NCI-H2029 (cell line): ENCODE measurements around the gene PPFIBP2.
A peak's percentile ranks its signal among the peaks of the same experiment; 100 is the strongest.

Experiments used
- DNase-seq: peaks from one replicate; lab custom pipeline; 2025; lab: John Stamatoyannopoulos, UW

Gene PPFIBP2

DNA sequence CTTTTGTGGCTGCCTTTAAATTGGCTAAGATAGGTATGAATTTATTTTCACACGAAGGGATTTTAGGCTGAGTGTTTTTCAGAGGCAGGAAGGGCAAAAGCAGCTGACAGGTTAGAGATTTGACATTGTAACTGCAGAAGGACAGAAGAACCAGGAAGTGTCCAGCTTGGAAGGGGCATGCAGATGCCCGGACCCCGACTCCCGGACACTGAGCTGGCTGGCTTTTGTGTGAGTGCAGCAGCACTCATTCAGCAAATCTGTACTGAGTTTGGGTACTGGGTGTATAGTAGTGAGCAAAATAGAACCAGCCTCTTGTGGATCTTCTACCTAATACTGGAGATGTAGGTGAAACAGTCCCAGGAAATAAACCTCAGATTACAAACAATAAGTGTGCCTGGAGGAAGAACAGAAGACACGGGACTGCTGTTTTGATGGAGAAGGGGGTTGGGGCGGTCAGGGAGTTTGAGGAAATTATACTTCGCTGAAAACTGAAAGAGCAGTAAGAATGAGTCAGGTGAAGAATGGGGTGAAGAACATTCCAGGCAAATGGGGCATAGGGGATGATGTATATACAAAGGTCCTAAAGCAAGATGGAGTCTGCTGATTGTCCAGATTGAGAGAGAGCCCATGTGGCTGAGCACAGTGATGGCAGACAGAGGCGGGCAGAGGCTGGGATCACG, 64.6 kb downstream of the PPFIBP2 start:
- no peak for DNase-seq

DNA sequence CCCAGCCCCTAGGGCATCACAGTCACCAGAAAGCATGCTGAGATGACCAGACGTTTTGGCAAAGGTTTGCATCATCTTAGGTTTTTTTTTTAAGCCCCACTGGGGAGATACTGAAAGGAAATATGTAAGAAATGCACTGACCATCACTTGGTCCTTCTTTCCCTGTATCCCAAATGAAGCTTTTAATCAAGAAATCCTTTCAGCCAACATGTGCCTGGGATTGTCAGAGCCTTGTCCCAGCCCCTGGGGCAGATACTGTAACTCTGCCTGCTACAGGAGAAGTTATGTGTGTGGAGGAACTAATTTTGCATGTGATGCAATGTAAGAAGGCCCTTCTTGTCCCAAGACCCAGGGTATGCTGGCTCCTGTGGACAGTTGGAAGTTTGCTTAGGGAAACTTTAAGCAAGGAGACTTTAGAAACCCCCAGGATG, 65.6 kb downstream of the PPFIBP2 start:
- no peak for DNase-seq

DNA sequence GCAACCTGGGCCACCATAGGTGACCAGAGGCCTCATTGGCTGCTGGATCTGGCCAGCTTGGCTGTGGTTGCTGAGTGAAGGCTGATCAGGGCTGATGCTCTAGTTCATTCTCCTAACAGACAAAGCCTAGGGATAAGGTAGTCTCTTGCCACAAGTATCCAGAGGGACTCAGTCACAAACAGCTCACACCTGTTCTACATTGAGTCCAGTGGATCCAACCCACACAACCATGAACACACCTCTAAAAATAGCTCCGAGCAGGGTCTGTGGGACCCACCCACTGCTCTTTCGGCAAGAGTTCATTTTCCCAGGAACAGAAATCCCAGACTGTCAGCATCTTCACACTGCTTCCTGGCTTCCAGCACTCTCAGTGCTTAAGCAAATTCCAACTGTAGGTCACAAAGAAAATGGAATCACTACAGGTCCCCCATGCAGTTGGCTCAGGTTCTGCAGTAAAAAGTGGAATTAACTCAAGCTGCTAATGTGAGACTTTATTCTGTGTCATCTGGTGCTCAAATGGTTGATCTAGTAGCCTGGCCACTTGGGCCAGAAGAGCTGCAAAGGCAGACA, 67.3 kb downstream of the PPFIBP2 start:
- no peak for DNase-seq

DNA sequence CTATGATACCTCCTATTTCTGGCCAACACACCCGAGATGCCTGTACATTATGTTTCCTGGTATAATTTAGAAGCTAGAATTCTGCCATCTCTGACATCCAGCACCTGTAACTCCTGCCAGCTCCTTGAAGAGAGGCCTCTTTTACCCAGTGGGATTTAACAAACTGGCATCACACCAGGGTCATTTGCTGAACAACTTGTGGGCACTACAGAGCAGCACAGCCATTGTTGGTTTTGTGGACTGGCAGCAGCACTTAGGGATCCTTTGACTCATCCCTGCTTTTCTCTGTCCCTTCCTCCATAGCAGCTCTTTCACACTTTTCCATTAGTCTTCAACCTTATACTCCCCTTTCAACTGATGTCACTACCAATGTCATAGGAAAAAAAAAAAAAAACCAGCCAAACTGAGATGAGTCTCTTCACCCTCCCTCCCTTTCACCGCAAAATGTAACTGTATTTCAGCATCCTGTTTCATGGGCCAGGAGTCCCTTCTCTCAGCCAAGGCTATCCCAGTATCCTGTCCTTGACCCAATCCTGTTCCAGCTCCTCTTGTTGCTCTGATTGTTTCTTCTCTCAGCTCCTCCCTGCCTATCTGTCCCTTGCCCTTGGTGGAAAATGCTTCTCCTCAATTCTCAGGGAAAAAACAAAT, 68.7 kb downstream of the PPFIBP2 start:
- DNase-seq: peak; percentile 23

DNA sequence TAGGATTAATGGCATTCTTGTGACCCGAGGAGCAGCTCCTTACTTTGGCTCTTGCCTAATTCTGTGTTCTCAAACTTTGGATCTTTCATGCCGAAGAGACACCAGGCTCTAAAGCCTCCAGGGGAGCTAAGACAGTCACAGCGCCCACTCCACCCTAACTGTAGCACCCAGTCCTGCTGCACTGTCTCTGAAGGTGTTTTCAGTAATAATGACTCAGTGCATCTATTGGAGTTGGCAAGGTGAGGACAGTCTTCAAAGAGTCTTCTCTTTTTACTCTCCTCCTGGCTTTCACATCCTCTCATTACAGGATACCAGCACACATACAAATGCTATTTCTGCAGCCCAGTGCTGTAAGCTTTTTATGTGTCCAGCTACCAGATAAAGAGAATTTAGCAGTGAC, 69.4 kb downstream of the PPFIBP2 start:
- no peak for DNase-seq

DNA sequence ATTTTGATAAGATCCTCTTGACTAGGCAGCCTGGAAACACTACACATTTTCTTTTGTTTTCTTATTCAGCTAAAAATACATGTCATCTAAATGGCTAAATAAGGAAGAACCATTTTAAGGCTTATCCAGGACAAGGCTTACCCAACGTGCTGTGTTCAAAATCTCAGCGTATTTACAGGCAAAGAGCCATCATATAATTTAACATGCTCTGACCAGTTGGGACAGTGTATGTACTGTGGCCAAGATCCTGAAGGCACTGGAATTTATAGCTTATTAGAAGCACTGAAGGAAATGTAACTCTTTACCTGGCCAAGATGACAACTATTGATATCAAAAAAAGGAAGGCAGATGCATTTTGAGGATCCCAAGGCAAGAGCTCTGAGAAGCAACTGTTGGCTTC, 71.1 kb downstream of the PPFIBP2 start:
- DNase-seq: no peak

DNA sequence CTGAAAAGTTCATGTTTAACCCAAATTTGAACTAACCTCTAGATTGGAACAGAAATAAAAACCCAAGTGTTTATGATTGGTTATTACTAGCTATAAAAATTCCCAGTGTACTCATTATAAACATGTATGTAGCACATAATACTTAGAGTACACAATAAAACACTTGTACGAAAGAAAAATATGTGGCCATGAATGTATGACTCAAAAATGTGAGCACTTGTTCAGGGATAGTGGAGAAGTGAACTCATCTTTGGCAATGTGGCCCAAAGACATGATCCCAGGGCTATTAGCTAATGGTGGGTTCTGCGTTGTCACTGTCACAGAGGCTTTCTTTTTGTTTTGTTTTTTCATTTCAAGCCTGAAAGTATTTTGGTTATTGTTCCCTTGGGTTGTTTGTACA, 72.0 kb downstream of the PPFIBP2 start:
- DNase-seq: no peak

DNA sequence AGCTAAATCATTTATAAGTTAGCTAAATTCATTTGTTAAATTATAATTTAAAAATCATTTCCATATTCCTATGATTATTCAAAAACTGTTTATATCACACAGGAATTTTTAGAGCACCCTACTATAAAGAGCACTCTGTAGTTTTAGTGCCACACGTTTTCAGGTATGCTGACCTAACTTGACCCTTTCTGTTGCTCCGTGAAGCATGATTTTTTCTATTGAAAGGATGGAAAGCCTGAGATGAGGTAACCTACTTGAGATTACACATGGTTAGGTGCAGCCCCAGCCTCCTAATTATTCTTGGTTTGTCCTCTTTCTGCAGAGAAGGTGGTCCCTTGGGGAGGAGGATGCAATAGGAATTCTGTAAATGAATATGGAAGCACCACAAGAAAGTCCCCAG, 72.6 kb downstream of the PPFIBP2 start:
- no peak for DNase-seq

DNA sequence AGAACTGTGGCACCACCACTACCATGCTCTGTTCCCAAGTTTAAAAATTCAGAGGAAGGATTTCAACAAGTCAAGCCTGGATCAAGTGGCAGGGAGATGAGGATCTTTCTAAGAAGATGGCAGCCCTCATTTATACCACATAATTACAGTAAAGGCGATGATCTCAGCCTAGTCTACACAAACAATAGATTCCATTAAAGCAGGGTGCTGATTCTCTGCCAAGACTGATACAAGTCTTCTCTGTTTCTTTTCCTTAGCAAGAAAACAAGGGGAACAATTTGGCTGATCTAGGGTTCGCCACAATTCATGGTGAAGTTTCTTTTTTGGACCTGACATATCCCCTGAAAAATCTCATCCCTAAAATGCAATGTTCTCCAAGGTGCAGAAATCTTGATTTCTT, 73.9 kb downstream of the PPFIBP2 start:
- no peak for DNase-seq

DNA sequence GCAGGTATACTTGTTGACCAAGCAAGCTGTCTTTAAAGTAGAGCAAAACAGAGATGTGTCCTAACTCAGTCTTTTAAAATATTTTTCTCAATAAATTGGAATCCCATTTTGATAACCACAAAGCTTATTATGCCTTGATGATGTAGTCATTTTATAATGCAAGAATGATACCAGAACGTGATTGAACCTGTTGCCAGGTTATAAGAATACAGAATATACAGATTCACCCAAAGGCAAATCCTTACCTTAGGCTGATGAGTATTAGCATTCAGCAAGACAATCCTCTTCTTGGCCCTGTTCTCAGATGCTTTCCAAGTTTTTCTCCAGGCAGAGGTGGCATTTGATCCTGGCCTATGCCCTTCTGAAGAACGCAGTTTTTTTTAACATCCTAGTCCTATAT, 76.1 kb downstream of the PPFIBP2 start:
- DNase-seq: no peak

DNA sequence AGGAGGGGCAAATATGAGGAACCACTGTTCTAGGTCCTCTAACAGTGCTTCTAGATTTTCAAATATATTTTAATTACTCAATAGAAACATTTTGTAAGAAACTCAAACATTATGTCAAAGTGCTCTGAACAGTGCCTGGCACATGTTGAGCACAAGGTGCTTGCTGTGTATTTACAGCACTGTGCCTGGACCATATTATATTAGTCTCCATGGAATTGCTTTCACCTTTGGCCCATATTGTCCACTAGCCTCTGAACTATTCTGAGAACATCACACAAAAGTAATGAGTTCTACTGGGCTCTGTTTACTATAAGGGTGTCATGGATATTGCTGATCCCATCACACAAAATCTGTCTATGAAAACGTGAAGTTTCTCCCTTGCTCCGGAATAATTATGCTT, 76.7 kb downstream of the PPFIBP2 start:
- DNase-seq: no peak

DNA sequence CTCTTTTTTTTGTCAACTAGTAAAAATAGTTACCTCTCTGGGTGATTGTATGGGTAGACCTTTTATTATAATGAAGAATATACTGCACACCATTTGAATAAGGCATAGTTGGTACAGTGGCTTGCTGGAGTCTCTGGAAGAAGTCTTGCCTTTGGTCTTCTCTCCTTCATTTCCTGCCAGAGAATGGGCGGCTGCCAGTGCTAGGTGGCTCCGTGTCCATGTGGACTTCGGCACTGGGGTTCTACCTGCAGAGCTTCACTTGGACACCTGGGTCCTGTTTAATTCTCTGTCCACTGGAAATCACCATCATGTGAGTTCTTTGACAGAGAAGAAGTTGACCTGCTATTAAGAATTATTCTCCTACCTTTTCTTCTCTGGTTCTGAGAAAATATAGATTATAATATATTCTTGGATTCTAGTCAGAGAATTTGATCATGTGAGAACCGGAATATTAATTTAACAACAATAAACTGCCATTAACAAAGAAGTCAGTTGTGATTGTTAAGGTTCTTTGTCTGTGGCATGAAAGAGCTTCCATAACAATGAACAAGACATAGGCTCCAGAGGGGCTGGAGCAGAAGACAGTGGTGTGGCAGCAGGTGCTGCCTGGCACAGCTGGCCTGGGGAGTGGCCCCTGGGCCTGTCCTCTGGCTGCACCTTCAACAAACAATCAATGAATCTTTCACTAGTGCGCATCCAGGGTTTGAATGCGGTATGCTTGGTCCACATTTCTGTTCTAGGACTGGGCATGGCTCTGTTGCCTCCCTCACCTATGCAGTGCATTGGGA, 77.5 kb downstream of the PPFIBP2 start:
- no peak for DNase-seq

DNA sequence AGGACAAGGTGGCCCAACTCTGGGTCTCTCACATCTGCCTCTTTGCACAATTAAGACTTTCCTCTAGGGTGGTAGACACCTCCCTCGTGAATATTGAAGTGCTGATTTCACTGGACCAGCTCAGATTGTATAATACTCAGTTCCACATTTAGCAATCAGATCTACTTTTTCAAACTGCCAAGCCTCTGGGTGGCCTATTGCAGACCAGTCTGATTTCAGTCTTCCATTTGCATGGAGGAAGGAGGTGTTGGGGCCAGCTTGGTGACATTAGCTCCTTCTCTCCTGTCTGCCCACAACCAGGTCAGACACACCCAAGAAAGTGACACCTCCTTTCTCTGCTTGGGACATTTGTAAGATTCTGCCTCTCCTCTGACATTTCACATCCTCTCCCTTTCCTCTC, 78.2 kb downstream of the PPFIBP2 start:
- DNase-seq: no peak

DNA sequence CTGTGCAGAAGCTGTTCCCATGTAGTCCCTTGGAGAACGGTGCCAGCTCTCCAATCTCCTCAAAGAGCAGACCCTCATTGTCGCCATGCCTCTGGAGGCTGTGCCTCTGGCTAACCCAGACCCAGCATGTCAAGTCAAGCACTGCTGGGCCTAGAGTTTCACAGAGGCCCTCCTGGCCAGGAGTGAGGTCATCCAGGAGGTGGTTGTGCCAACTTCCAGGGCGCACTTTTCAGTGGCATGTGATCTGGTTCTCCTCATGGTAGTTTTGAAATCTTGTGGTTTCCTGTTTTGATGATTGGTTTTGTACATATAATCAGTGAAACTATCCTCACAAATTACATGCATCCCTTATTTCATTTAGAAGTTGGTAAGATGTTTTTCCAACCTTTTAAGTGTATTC, 78.9 kb downstream of the PPFIBP2 start:
- DNase-seq: no peak

DNA sequence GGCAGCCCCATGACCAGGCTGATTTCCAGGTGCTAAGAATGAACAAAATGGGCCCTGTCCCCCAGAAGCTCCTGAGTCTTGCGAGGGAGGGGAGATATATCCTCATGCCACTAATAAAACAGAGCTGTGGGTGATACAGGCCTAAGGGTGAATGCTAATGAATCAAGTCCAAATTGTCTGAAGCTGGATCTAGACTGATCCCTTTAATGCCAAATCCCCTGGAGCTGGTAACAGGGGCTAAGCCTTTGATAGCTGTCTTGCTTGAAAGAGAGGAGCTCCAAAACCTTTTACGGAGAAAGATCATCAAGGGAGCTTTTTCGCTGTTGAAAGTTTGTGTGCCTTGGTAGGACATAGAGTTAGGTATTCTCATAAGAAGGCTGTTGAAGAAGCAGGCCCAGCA, 79.7 kb downstream of the PPFIBP2 start:
- DNase-seq: no peak

DNA sequence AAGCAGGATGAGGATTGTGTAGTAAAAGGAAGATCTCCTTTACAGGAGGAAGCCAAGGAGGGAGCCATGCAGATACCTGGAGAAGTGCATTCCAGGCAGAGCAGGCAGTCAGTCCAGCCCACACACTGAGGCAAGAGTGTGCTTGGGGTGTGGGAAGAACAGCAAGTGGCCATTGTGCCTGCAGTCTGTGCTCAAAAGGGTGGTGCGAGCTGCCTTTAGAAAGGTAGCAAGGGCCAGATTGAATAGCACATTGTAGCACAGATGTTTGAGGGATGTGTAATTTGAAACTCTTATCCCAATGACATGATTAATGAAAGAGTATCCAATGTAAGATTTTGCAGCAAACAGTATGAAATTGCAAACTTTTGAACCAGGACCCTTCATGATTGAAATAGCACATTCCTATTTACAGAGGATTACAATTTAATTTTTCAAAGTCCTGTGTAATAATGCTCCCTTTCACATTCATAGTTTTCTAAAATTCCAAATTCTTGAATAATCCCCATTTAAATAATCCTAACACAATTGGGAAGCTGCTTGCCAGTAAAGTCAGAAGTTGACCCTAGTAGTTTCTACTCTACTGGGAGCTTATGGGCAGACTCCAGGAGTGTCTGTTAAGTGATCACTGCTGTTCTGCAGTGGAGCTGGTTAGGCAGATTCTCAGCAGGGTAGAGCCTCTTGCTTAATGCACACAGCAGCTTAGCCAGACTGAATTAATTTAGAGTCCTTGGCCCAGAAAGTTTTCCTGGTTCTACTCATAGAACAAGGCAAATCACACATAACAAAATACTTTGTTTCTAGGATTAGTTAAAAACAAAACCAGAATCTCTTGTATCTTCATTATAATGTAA, 81.4 kb downstream of the PPFIBP2 start:
- no peak for DNase-seq

DNA sequence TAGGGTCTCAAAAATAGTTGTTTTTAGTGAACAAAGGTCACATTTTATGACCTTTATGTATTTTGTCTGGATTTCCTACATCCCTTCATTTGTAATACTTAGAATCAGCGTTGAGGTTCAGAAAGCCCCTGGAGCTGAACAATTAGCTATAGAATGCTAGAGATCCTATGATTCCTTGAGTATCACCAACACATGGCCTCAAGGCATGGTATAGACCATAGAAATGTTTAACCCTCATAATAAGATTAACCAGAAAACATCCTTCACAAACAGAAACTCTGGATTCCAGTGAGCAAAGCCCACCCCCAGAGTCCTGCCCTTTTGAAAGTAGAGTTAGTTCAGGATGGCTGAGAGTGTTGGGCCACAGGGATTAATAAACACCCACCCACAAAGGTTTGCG, 82.2 kb downstream of the PPFIBP2 start:
- DNase-seq: no peak

DNA sequence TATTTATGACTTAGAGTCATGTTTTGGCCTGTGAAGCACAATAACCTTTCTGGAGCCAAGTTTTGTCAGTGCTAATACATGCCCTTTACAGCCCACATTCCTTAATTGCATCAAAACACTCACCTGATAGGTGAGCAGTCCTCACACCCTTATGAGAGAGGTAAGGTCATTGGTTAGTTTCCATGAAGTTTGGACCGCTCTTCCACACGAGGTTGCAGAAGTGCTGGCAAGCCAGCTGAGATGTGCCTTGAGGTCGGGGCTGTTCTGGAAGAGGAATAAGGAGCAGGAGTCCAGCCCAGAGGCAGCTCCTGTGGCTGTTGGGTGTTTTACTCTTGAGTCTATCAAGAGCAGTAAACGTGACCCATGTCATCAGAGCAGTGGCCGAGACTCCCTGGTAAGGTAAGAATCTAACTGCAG, 83.2 kb downstream of the PPFIBP2 start:
- no peak for DNase-seq

DNA sequence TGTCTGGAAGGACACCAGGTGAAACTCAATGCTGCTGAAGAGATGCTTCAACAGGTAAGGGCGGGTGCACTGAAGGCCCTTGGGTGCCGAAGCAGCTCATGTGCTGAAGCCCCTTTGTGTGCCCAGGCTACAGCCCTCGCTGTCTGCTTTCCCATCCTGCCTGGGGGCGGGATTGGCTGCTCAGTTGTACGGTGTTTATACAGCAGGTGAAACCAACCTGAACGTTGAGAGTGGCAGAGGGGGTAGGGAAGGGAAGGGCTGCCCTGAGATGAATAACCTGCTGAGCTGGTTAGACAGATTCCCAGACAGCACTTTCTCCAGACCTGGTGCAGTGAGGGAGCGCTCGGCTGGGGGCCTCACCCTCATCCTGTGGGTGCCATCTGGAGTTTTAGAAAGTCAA, 83.8 kb downstream of the PPFIBP2 start:
- DNase-seq: peak; percentile 92

DNA sequence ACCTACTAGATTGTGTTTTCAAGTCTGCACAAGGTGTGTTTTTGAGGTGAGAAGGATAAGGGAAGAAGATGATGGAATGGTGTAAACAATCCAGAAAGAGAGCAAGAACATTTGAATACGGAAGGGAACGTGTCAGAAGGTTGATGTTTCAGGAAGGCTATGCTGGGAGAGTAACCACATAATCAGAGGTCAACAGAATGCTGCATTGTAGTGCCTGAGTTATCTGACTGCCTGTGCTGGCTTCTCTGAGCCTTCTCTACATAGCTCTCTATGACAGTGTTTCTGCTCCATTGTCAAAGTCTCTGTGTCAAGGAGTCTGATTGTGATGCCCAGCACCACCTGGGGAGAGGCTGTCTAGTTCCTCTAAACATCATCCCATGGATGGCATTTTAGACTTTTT, 85.4 kb downstream of the PPFIBP2 start:
- DNase-seq: no peak

DNA sequence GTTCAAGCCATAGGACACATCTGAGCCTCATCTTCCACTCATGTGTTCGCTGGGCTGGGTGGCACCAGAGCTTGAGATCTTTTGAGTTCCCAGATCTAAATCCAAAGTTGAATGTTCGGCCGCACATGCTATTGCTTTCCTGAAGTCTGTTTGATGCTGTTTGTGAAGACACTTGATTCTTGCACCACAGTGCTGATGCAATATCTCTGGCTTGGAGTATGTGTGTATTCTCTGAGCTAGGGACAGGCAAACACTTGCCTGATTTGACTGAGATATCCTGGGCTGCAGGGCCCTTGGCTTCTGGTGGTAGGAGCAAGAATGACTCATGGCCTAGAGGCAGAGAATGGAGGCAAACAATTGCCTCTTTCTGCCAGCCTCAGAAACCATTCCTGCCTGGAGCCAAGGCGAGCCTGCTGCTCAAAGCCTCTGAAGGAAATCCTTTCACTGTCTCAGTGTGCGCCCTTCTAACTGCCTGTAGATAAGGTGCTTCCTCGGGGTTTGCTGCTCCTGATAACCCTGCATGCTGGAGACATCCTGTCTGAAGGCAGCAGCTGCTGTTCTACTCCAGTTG, 86.5 kb downstream of the PPFIBP2 start:
- DNase-seq: peak; percentile 53
